ENCODE data around the gene OR52K1.
"Not testable (repeated sequence)": the region's sequence is repeated elsewhere in the genome, so short reads cannot be mapped to it uniquely, and the experiment has no call there.

OR52K1 gene

GRCh38 chr11:4482445-4482844 is at the start of gene OR52K1:
Gene OR52K1 (plus strand): TSS chr11:4482646. CDS start chr11:4488901, 6,255 bp downstream.
- DNase-seq (ENCODE audit: low read depth in 2 of 2) = no peak

GRCh38 chr11:4433856-4434255 is 48.6 kb upstream of the OR52K1 start:
- DNase-seq (ENCODE audit: low read depth in 2 of 2) = no peak

GRCh38 chr11:4436411-4436810 is 46.0 kb upstream of the OR52K1 start:
- no peak for DNase-seq (ENCODE audit: low read depth in 2 of 2)

GRCh38 chr11:4441515-4441914 is 40.9 kb upstream of the OR52K1 start:
- no peak for DNase-seq (ENCODE audit: low read depth in 2 of 2)

GRCh38 chr11:4443232-4443891 is 39.1 kb upstream of the OR52K1 start:
- DNase-seq (ENCODE audit: low read depth in 2 of 2) = no peak

- no peak for DNase-seq (ENCODE audit: low read depth in 2 of 2)
These were observed 33.5 kb upstream of the OR52K1 start, which contains the start of gene OR52K2 for GRCh38 chr11:4448995-4449394. Gene OR52K2 (plus strand): TSS chr11:4449295. CDS start chr11:4449340, 45 bp downstream.

GRCh38 chr11:4453118-4453517 is 29.3 kb upstream of the OR52K1 start:
- no peak for DNase-seq (ENCODE audit: low read depth in 2 of 2)

GRCh38 chr11:4454021-4454420 is 28.4 kb upstream of the OR52K1 start:
- DNase-seq (ENCODE audit: low read depth in 2 of 2) = no peak

- DNase-seq (ENCODE audit: low read depth in 2 of 2) = no peak
These were observed 27.0 kb upstream of the OR52K1 start for GRCh38 chr11:4455419-4455818.

GRCh38 chr11:4459500-4459899 is 22.9 kb upstream of the OR52K1 start:
- DNase-seq (ENCODE audit: low read depth in 2 of 2) = no peak

GRCh38 chr11:4460151-4460550 is 22.3 kb upstream of the OR52K1 start:
- no peak for DNase-seq (ENCODE audit: low read depth in 2 of 2)

- no peak for DNase-seq (ENCODE audit: low read depth in 2 of 2)
These were observed 18.0 kb upstream of the OR52K1 start for GRCh38 chr11:4464216-4465159.

- no peak for DNase-seq (ENCODE audit: low read depth in 2 of 2)
These were observed 17.0 kb upstream of the OR52K1 start for GRCh38 chr11:4465407-4465806.

GRCh38 chr11:4466131-4466870 is 16.1 kb upstream of the OR52K1 start:
- no peak for DNase-seq (ENCODE audit: low read depth in 2 of 2)

GRCh38 chr11:4466871-4467442 is 15.5 kb upstream of the OR52K1 start:
- no peak for DNase-seq (ENCODE audit: low read depth in 2 of 2)

GRCh38 chr11:4467811-4468606 is 14.4 kb upstream of the OR52K1 start:
- DNase-seq (ENCODE audit: low read depth in 2 of 2) = no peak

- no peak for DNase-seq (ENCODE audit: low read depth in 2 of 2)
These were observed 2.8 kb upstream of the OR52K1 start for GRCh38 chr11:4479644-4480043.

- no peak for DNase-seq (ENCODE audit: low read depth in 2 of 2)
These were observed 1.7 kb upstream of the OR52K1 start for GRCh38 chr11:4480577-4481239.

- DNase-seq (ENCODE audit: low read depth in 2 of 2) = no peak
These were observed 1.2 kb upstream of the OR52K1 start for GRCh38 chr11:4481240-4481582.

- no peak for DNase-seq (ENCODE audit: low read depth in 2 of 2)
These were observed 1.9 kb downstream of the OR52K1 start for GRCh38 chr11:4484310-4484709.

GRCh38 chr11:4491405-4491804 is 9.0 kb downstream of the OR52K1 start:
- not testable (repeated sequence) for DNase-seq (ENCODE audit: low read depth in 2 of 2)
